Panc1 (cell line): ENCODE results near the gene RBM10. TPM values are rescaled to one million over a fixed set of nuclear protein-coding genes. Genes with fewer than 3 reads are reported as not detected.

Source experiments
- ATAC-seq: fragments of 200-7000 bp; cut with Tn5 transposase; 2 replicates; pipeline ENCODE4 v1.9.1; 2020; ENCODE audit warnings: mild to moderate bottlenecking, moderate library complexity
- BruUV-seq: library from RNA; stranded (reverse); fragments of 400-500 nt; replicated peaks from 2 replicates; lab custom pipeline; 2021; lab: Mats Ljungman, UMichigan
- CTCF ChIA-PET: fragments of 300-600 bp; sonication (Branson Sonifier 250); formaldehyde crosslinking; loops from one replicate; lab custom pipeline; 2022; ENCODE audit warnings: antibody characterized with exemption; lab: Charles Lee
- POLR2A ChIA-PET: fragments of 300-600 bp; sonication (Branson Sonifier 250); formaldehyde crosslinking; loops from one replicate; lab custom pipeline; 2022; ENCODE audit warnings: antibody characterized with exemption; lab: Charles Lee
- DNase-seq: peaks from one replicate; pipeline ENCODE4 v3.0.0-alpha.2; 2010; ENCODE audit warnings: low read depth, low spot score
- H3K27ac ChIP-seq: 2 replicates; pipeline ENCODE4 v1.5.1; 2011; ENCODE audit warnings: mild to moderate bottlenecking, low read length, inconsistent platforms
- H3K27me3 ChIP-seq: fragments of 200-500 bp; sonication (Bioruptor generic); 2 replicates; pipeline ENCODE4 v1.6.0; 2014; ENCODE audit warnings: low read length, inconsistent platforms; ENCODE audit not compliant: control insufficient read depth, insufficient read depth
- H3K36me3 ChIP-seq: fragments of 200-500 bp; sonication (Bioruptor generic); 2 replicates; pipeline ENCODE4 v1.5.1; 2014; ENCODE audit warnings: inconsistent platforms, mild to moderate bottlenecking, low read length, moderate library complexity; ENCODE audit not compliant: control insufficient read depth, insufficient read depth
- H3K4me1 ChIP-seq: 2 replicates; pipeline ENCODE4 v1.5.1; 2011; ENCODE audit warnings: inconsistent platforms, mild to moderate bottlenecking, low read length, moderate library complexity; ENCODE audit not compliant: control insufficient read depth, insufficient read depth
- H3K4me3 ChIP-seq, 2 experiments: 2 replicates each; pipeline ENCODE4 v1.5.1; 2011 to 2012; ENCODE audit warnings: low read depth in 2 of 2, low read length in 2 of 2, mild to moderate bottlenecking in 2 of 2, inconsistent platforms in 1 of 2, moderate library complexity in 1 of 2
- H3K9me3 ChIP-seq: fragments of 200-500 bp; sonication (Bioruptor generic); 2 replicates; pipeline ENCODE4 v1.5.1; 2014; ENCODE audit warnings: low read depth, mild to moderate bottlenecking, inconsistent platforms, low read length, moderate library complexity; ENCODE audit not compliant: control insufficient read depth, insufficient read depth
- POLR2AphosphoS5 ChIP-seq: IDR thresholded peaks from 2 replicates; pipeline ENCODE4 v1.6.1; 2012; ENCODE audit warnings: mild to moderate bottlenecking, low read depth, low read length, moderate library complexity
- REST ChIP-seq, 2 experiments: IDR thresholded peaks; 2 replicates each; pipeline ENCODE4 v1.6.1; 2011 to 2012; ENCODE audit warnings: low read depth in 2 of 2, control low read depth in 1 of 2, low read length in 1 of 2, mild to moderate bottlenecking in 1 of 2, moderate library complexity in 1 of 2; ENCODE audit not compliant: insufficient read depth in 1 of 2
- SIN3A ChIP-seq: IDR thresholded peaks from 2 replicates; pipeline ENCODE4 v1.6.1; 2012; ENCODE audit warnings: low read depth, mild to moderate bottlenecking, low read length, moderate library complexity, borderline replicate concordance; ENCODE audit not compliant: insufficient read depth
- TCF7L2 ChIP-seq: IDR thresholded peaks from 2 replicates; pipeline ENCODE4 v1.6.1; 2011; ENCODE audit warnings: mild to moderate bottlenecking, low read depth, low read length, inconsistent platforms
- in situ Hi-C: cut with HindIII; loops from 2 replicates; pipeline ENCODE4 v1.10.0; 2016; ENCODE audit warnings: low sequenced_read_pairs, low pct_unique_long_range_greater_than_20kb
- intact Hi-C: fragments of 100-400 bp; cut with micrococcal nuclease; formaldehyde crosslinking; loops from one replicate; pipeline ENCODE4 v1.10.0; 2022; ENCODE audit not compliant: unreplicated experiment
- total RNA-seq: library from RNA; stranded (reverse); gene quantifications from one replicate; pipeline ENCODE4 v1.2.1, GENCODE V29; 2021; ENCODE audit not compliant: unreplicated experiment
- TF ChIP-seq, protein P1 (sequence below): fragments of 450-650 bp; IDR thresholded peaks from 2 replicates; pipeline ENCODE4 v1.5.1; 2017; ENCODE audit warnings: mild to moderate bottlenecking

RBM10 gene
- total RNA-seq, 1 experiment from 2014 or later: 47.1 TPM

- in situ Hi-C loops: no loop called here
- CTCF ChIA-PET: no interaction called here
- ATAC-seq: no peak
Observed at GRCh38 chrX:47198026-47198686, 53.1 kb downstream of the RBM10 start.

GRCh38 chrX:47198687-47199080 is 53.7 kb downstream of the RBM10 start:
- in situ Hi-C loops: no loop called here
- no peaks in the 10 kb centered on the region for H3K27me3 ChIP-seq
- H3K27ac ChIP-seq: no peak overlapping the region
- POLR2A ChIA-PET: no interaction called here
- H3K4me1 ChIP-seq: peaks cover 24% of the 10 kb centered on the region
- ATAC-seq: no peak
- BruUV-seq: no TSS peak
- intact Hi-C loops: loop anchor here (10.0 kb wide), 2 partner anchors 186 to 326 kb away; no protein-coding TSS in a partner anchor
- no peak overlapping the region for H3K4me3 ChIP-seq
- H3K36me3 ChIP-seq: peaks cover 14% of the 10 kb centered on the region
- H3K9me3 ChIP-seq: no peaks in the 10 kb centered on the region
- DNase-seq: no peak
- CTCF ChIA-PET: no interaction called here
- TF ChIP-seq SIN3A (no peak), REST (IDR thresholded peaks at IDR 0.05; ENCODE audit: insufficient read depth in 1 of 2, low read depth in 2 of 2, low read length in 1 of 2) (no peak), TCF7L2 (no peak), POLR2AphosphoS5 (no peak)
- TF ChIP-seq, protein P1, sequence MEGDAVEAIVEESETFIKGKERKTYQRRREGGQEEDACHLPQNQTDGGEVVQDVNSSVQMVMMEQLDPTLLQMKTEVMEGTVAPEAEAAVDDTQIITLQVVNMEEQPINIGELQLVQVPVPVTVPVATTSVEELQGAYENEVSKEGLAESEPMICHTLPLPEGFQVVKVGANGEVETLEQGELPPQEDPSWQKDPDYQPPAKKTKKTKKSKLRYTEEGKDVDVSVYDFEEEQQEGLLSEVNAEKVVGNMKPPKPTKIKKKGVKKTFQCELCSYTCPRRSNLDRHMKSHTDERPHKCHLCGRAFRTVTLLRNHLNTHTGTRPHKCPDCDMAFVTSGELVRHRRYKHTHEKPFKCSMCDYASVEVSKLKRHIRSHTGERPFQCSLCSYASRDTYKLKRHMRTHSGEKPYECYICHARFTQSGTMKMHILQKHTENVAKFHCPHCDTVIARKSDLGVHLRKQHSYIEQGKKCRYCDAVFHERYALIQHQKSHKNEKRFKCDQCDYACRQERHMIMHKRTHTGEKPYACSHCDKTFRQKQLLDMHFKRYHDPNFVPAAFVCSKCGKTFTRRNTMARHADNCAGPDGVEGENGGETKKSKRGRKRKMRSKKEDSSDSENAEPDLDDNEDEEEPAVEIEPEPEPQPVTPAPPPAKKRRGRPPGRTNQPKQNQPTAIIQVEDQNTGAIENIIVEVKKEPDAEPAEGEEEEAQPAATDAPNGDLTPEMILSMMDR: no peak

More at GRCh38 chrX:47198026-47198686, 53.1 kb downstream of the RBM10 start:
- intact Hi-C loops: loop anchor here (10.0 kb wide), 2 partner anchors 187 to 327 kb away; no protein-coding TSS in a partner anchor
- peaks cover 14% of the 10 kb centered on the region for H3K36me3 ChIP-seq
- no peaks in the 10 kb centered on the region for H3K9me3 ChIP-seq
- no peak for TF ChIP-seq TCF7L2
- POLR2A ChIA-PET: no interaction called here
- BruUV-seq: no TSS peak
- H3K4me3 ChIP-seq: no peak overlapping the region
- no peak overlapping the region for H3K27ac ChIP-seq
- DNase-seq: no peak
- H3K4me1 ChIP-seq: peaks cover 26% of the 10 kb centered on the region
- no peaks in the 10 kb centered on the region for H3K27me3 ChIP-seq

DNA sequence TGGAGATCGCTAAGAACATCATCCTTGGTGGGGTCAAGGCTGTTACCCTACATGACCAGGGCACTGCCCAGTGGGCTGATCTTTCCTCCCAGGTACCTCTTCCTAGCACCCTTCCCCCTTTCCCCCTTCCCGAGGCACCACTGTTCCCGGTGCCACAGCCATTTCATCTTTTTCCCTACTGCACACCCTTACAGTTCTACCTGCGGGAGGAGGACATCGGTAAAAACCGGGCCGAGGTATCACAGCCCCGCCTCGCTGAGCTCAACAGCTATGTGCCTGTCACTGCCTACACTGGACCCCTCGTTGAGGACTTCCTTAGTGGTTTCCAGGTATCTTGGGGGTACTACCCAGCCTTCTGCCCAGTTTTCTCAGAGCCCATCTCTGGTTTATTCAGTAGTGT is 54.3 kb downstream of the RBM10 start:
- H3K4me3 ChIP-seq: no peak overlapping the region
- H3K27me3 ChIP-seq: no peaks in the 10 kb centered on the region
- ChIA-PET POLR2A (no interaction called here), CTCF (no interaction called here)
- ATAC-seq (no peak), DNase-seq (no peak)
- no peaks in the 10 kb centered on the region for H3K9me3 ChIP-seq
- no peak overlapping the region for H3K27ac ChIP-seq
- no TSS peak for BruUV-seq
- intact Hi-C loops (loop anchor here (10.0 kb wide), 2 partner anchors 186 to 326 kb away; no protein-coding TSS in a partner anchor), in situ Hi-C loops (no loop called here)
- TF ChIP-seq, protein P1: no peak
- TF ChIP-seq POLR2AphosphoS5: no peak
- no peak for TF ChIP-seq SIN3A
- TF ChIP-seq REST (IDR thresholded peaks at IDR 0.05; ENCODE audit: insufficient read depth in 1 of 2, low read depth in 2 of 2, low read length in 1 of 2): no peak
- no peak for TF ChIP-seq TCF7L2
- H3K36me3 ChIP-seq: peaks cover 14% of the 10 kb centered on the region
- peaks cover 24% of the 10 kb centered on the region for H3K4me1 ChIP-seq
